LNCaP clone FGC (cell line): ENCODE measurements around the gene RYK.
A peak's percentile ranks its signal among the peaks of the same experiment; 100 is the strongest.

Experiments
- DNase-seq: peaks from one replicate; pipeline ENCODE4 v3.0.0-alpha.2; 2011; ENCODE audit warnings: low read depth
- H3K4me3 ChIP-seq: 2 replicates; pipeline ENCODE4 v1.5.1; 2011; ENCODE audit warnings: mild to moderate bottlenecking, low read depth, low read length, control low read depth
- TF ChIP-seq, protein P1 (sequence below): IDR thresholded peaks from 2 replicates; pipeline ENCODE4 v1.5.1; 2012; ENCODE audit warnings: mild to moderate bottlenecking; ENCODE audit not compliant: control insufficient read depth, insufficient read depth; ENCODE audit errors: extremely low read depth

Gene RYK

DNA sequence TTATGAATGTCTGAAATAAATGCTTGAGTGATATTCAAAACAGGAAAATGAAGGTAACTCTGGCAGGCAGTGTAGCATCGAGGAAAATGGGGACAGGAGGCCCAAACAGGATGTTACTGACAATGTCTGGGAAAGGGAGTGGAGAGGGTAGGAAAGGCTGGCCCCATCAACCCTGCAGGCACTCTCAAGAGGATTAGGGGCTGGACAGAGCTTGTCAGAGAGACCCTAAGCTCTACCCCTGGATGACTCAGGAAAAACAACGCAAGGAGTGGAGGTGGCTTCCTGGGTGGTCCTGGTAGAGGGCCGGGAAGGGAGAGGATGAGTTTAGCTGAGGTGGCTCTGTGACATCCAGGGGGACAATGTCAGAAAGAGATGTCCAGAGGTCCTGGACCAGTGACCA lies 106.0 kb downstream of the RYK start:
- TF ChIP-seq, protein P1, sequence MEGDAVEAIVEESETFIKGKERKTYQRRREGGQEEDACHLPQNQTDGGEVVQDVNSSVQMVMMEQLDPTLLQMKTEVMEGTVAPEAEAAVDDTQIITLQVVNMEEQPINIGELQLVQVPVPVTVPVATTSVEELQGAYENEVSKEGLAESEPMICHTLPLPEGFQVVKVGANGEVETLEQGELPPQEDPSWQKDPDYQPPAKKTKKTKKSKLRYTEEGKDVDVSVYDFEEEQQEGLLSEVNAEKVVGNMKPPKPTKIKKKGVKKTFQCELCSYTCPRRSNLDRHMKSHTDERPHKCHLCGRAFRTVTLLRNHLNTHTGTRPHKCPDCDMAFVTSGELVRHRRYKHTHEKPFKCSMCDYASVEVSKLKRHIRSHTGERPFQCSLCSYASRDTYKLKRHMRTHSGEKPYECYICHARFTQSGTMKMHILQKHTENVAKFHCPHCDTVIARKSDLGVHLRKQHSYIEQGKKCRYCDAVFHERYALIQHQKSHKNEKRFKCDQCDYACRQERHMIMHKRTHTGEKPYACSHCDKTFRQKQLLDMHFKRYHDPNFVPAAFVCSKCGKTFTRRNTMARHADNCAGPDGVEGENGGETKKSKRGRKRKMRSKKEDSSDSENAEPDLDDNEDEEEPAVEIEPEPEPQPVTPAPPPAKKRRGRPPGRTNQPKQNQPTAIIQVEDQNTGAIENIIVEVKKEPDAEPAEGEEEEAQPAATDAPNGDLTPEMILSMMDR: no peak
- H3K4me3 ChIP-seq: no peak overlapping the region
- no peak for DNase-seq

DNA sequence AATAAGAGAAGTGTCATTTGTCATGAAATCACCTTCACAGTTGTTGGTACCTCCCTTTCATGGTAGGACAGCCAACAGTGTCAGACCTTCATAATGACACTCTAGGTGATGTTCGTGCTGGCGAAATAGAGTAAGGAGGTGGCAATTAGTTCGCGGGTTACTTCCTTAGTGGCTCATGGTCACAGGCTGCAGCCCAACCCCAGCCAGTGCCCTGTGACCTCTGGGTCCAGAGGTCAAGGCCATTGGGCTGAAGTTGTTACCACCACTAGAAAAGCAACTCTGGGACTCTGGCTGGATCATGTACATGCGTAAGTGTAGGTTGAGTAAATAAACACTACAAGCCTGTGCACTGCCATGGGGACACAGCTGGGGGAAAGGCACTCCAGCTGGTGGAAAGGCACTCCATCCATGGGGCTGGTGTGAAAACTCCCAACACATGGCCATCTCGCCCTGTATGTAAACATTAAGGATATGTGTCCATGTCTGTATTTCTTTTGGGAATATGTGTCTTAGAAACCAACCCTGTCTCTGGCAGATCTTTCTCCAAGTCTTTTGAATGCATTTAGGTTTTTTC lies 106.7 kb downstream of the RYK start:
- no peak overlapping the region for H3K4me3 ChIP-seq
- DNase-seq: no peak
- TF ChIP-seq, protein P1: no peak

DNA sequence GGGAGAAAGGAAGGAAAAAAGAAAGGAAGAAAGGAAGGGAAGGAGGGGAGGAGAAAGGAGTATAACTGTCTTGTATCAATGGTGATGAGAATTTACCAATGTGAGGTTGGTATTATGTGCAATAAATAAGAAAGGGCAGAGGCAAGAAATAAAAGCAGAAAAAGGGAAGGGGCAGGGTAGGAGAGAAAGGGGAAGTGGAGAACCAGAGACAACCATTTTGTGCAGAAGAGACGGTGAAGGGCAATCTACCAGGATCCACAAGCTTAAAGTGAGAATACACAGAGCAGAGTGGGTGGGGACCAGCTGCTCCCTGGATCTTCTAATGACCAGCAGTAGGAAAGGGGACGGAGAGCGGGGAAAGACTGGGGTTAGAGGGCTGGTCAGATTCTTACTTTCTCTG lies 114.1 kb downstream of the RYK start:
- H3K4me3 ChIP-seq: no peak overlapping the region
- DNase-seq: no peak
- TF ChIP-seq, protein P1: no peak

DNA sequence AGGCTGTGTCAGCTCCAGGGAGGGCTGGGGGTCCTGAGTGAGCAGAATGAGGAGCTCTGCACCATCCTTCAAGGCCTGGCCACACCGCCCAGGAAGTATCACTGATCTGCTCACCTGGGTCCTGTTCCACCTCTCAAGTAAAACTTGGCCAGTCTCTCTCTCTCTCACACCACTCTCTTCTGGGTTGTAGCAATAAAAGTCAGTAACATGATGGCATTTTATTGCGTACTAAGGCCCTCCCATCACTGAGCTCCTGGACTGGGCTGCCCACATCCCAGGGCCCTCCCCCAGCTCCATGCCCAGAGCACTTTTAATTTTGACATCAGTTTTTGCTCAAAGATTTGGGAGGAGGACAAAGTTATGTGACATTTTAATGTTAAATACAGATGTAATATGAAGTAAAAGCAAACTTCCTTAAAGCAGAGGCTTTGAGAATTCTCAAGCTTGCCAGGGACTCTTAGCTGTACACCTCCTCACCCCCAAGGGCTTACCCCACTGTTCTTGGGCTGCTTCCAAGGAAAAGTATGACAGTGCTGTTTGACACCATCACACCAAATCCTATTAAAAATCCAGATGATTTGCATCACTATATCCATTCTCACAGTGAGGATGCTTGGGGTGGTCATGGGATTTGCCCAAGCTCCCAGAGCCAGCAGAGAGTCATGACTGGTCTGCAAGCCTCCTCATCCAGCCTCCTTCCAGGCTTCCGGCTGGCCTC lies 115.8 kb downstream of the RYK start:
- DNase-seq: no peak
- TF ChIP-seq, protein P1: no peak
- H3K4me3 ChIP-seq: no peak overlapping the region

DNA sequence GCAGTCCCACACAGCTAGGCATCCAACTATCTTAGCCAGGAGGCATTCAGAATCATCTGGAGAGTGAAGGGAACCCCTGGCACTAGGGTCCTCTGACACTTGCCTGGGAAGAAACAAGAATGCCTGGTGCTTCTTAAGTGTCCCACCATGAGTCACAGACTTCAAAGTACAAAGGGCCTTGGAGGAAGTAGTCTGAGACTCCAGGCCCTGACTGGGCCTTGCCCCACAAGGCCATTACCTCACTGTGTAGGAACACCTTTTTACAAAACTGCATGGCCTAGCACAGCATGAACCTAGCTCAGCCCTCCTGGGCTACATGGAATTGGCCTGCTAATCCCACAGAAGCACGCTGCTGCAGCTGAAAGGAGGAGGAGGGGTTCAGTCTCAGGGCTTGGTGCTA lies 116.4 kb downstream of the RYK start:
- H3K4me3 ChIP-seq: no peak overlapping the region
- TF ChIP-seq, protein P1: no peak
- no peak for DNase-seq

DNA sequence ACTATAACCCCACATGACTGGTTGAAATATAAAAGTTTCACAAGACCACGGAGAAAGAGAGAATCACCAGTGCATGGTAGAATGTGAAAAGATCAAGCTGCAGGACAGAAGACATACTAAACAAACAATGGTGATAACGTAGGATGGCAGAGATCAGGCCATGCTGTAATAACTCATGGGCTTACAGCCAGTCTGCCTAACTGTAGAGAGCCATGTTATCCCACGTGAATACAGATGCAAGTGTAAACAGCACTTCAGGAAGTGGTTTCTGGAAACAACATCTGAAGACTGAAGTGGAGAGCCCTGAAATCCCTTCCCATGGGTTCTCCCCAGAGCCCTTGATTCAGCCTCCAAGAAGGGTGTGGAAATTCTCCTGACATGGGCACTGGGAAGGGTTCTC lies 117.7 kb downstream of the RYK start:
- DNase-seq: no peak
- TF ChIP-seq, protein P1: no peak
- H3K4me3 ChIP-seq: no peak overlapping the region

DNA sequence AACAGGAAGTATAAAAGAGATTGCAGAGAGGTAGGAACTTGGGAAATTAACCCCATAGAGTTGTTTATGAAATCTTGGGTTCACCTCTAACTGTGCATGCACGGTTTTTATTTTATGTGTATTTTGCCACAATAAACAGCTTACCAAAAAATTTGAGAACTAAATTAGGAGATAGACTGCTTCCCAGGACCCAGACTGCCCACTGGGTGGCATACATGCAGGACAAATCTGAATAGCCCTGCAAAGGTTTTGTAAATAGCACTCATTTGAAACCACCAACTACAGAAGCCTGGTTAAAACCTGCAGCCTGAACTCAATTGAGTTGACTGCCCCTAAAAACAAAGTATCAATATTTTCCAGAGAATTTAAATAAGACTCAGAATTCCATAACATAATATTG lies 124.5 kb downstream of the RYK start:
- no peak for DNase-seq
- TF ChIP-seq, protein P1: peak; percentile 14; the same call in 1 of the 2 replicates
- no peak overlapping the region for H3K4me3 ChIP-seq
